Natural killer cell (primary cell): ENCODE measurements around the gene PRR12. TPM values are rescaled to one million over a fixed set of nuclear protein-coding genes. Genes with fewer than 3 reads are reported as not detected.

Source experiments
- ATAC-seq, 3 donors: fragments of 150-1000 bp in 2 of 3; fragments of 200-7000 bp in 1 of 3; cut with Tn5 transposase; 1 replicate in 1 of 3; 2 replicates in 2 of 3; pipeline ENCODE4 v1.10.0; 2021; ENCODE audit warnings: mild to moderate bottlenecking in 2 of 3, moderate library complexity in 2 of 3
- DNase-seq, 2 donors: peaks; one replicate each; pipeline versions ENCODE4 v3.0.0 to v3.0.0-alpha.2; 2013 to 2021; ENCODE audit warnings: mixed read lengths in 1 of 2
- H3K27ac ChIP-seq: one replicate; pipeline ENCODE4 v1.5.1; 2013; ENCODE audit warnings: mild to moderate bottlenecking, low read length
- H3K27me3 ChIP-seq: one replicate; pipeline ENCODE4 v1.6.1; 2013; ENCODE audit warnings: low read length; ENCODE audit not compliant: control insufficient read depth, insufficient read depth
- H3K36me3 ChIP-seq: one replicate; pipeline ENCODE4 v1.6.1; 2013; ENCODE audit warnings: low read length; ENCODE audit not compliant: control insufficient read depth, insufficient read depth
- H3K4me1 ChIP-seq: one replicate; pipeline ENCODE4 v1.6.1; 2013; ENCODE audit warnings: low read length; ENCODE audit not compliant: control insufficient read depth, insufficient read depth
- H3K4me3 ChIP-seq: one replicate; pipeline ENCODE4 v1.5.1; 2013; ENCODE audit warnings: low read length
- H3K9me3 ChIP-seq: one replicate; pipeline ENCODE4 v1.6.1; 2013; ENCODE audit warnings: low read length; ENCODE audit not compliant: control insufficient read depth, insufficient read depth
- H3K27ac Mint-ChIP-seq, 2 donors: one replicate each; pipeline ENCODE4 v1.8.0; 2022; ENCODE audit warnings: mild to moderate bottlenecking in 2 of 2, mixed read lengths in 2 of 2, moderate library complexity in 1 of 2
- H3K27me3 Mint-ChIP-seq, 2 donors: one replicate each; pipeline ENCODE4 v1.8.0; 2022; ENCODE audit warnings: low read depth in 2 of 2, mixed read lengths in 2 of 2
- H3K36me3 Mint-ChIP-seq: one replicate; pipeline ENCODE4 v1.8.0; 2022; ENCODE audit warnings: mixed read lengths
- H3K4me1 Mint-ChIP-seq, 2 donors: one replicate each; pipeline ENCODE4 v1.8.0; 2022; ENCODE audit warnings: mixed read lengths in 2 of 2
- H3K4me3 Mint-ChIP-seq: one replicate; pipeline ENCODE4 v1.8.0; 2022; ENCODE audit warnings: mild to moderate bottlenecking, moderate library complexity, mixed read lengths
- H3K9me3 Mint-ChIP-seq, 2 donors: one replicate each; pipeline ENCODE4 v1.8.0; 2022; ENCODE audit warnings: mixed read lengths in 2 of 2
- WGBS: methylation state at CpG from one replicate; pipeline ENCODE4 v1.1.7; 2013; ENCODE audit warnings: missing lambda C conversion rate; ENCODE audit not compliant: insufficient coverage; 5-methylcytosine and 5-hydroxymethylcytosine counted together
- intact Hi-C: fragments of 100-400 bp; cut with micrococcal nuclease; formaldehyde crosslinking; loops from one replicate; pipeline ENCODE4 v1.14.2; 2022
- total RNA-seq, 4 donors: library from RNA; stranded (reverse); fragments of 120-200 nt in 1 of 4; gene quantifications; one replicate each; pipeline versions ENCODE4 v1.2.3 to v1.2.4, GENCODE V29; 2013 to 2022
- TF ChIP-seq, protein P1 (sequence below): fragments of 200-600 bp; IDR thresholded peaks from one replicate; pipeline ENCODE4 v1.8.0; 2022; ENCODE audit warnings: antibody characterized with exemption

The PRR12 gene
- total RNA-seq, 3 donors from 2014 or later (not counting 1 experiment from before 2014, with no cell fraction given) = 51.1 to 62.1 (median 56.0) TPM

DNA sequence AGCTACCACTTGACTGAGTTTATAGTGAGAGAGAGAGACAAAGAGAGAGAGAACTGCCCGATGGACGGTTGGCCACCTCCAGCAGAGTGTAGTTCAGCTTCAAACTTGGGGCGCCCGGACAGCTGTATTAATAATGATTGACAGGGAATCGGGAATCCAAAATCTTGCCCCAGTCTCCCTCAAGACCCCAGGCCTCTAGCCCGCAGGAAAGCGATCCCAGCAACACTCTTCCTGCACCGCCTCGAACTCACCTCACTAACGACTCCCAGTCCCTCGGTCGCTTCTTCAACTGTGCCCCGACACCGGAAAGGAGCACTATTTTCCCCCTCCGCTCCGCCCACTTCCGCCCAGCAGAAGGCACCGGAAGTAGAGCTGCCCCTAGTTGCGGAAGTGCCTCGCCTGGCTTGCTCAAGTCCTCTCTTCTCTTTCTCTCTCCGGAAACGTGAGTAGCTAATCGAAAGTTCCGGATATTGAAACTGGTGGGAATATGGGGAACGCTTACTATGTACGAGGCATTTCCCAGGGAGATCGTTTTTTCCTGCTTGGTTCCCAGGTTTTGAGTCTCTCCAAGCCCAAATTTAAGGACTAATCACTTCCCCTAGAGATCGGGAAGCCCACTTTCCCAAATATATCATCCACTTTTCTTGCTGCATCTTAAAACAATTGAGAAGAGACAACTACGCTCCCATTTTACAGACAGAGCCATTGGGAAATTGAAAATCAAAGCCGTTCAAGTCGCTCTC is 10.5 kb upstream of the PRR12 start, which contains the start of gene NOSIP:
NOSIP (minus strand) TSS at position 293 of the 743 bp plus-strand sequence. CDS start 19,865 bp downstream, outside the sequence.
- no peaks in the 10 kb centered on the region for H3K27me3 ChIP-seq
- H3K36me3 Mint-ChIP-seq = no peaks in the 10 kb centered on the region
- H3K36me3 ChIP-seq = peaks cover 6% of the 10 kb centered on the region
- no peaks in the 10 kb centered on the region for H3K9me3 ChIP-seq
- TF ChIP-seq, protein P1, sequence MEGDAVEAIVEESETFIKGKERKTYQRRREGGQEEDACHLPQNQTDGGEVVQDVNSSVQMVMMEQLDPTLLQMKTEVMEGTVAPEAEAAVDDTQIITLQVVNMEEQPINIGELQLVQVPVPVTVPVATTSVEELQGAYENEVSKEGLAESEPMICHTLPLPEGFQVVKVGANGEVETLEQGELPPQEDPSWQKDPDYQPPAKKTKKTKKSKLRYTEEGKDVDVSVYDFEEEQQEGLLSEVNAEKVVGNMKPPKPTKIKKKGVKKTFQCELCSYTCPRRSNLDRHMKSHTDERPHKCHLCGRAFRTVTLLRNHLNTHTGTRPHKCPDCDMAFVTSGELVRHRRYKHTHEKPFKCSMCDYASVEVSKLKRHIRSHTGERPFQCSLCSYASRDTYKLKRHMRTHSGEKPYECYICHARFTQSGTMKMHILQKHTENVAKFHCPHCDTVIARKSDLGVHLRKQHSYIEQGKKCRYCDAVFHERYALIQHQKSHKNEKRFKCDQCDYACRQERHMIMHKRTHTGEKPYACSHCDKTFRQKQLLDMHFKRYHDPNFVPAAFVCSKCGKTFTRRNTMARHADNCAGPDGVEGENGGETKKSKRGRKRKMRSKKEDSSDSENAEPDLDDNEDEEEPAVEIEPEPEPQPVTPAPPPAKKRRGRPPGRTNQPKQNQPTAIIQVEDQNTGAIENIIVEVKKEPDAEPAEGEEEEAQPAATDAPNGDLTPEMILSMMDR = no peak
- DNase-seq = peak; percentile 92 to 99
- H3K9me3 Mint-ChIP-seq = no peaks in the 10 kb centered on the region
- intact Hi-C loops = loop anchor here (2.0 kb wide), 1 partner anchor 60 kb away; the partner anchor contains the start of gene RRAS
- peaks cover 14% of the 10 kb centered on the region for H3K4me1 ChIP-seq
- peak within 1 kb of the TSS; percentile 61 for H3K4me3 ChIP-seq
- 3% methylated on average over 26 of the region's 31 CpGs for WGBS
- H3K4me1 Mint-ChIP-seq = peaks cover 21 to 32% of the 10 kb centered on the region in 2 donors
- H3K27ac Mint-ChIP-seq = peak within 1 kb of the TSS; percentile 89 to 92
- H3K4me3 Mint-ChIP-seq = peak within 1 kb of the TSS; percentile 96
- no peaks in the 10 kb centered on the region for H3K27me3 Mint-ChIP-seq
- ATAC-seq = peak; percentile 99 to 100 (median 99)
- H3K27ac ChIP-seq = peak within 1 kb of the TSS; percentile 47

DNA sequence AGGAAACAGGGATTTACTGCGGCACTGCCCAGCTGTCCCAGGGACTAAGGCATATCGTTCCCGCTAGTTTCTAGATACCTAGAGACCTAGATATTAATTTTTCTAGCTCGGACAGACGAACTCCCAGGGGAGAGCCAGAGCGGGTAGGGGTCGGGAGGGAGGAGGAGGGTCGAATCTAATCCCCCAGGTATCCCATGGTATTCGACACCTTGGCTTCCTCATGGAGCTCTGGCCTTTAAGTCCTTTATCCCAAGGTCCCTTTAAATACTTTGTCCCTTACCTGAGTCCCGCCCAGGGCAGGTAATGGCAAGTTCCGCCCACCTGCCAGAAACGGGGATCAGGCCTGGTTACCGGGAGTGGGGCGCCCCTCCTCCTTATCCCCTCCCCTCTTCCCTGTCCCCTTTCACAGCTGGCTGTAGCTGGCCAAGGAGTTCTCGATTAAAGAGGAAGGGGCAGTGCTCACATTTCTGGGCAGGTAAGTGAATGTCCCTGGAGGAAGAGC is 9.9 kb upstream of the PRR12 start, which contains the start of gene PRRG2:
PRRG2 (plus strand) TSS at position 310 of the 502 bp plus-strand sequence. CDS start 1,904 bp downstream, outside the sequence.
- H3K4me1 ChIP-seq = peaks cover 14% of the 10 kb centered on the region
- H3K36me3 Mint-ChIP-seq = no peaks in the 10 kb centered on the region
- ATAC-seq (no peak), DNase-seq (no peak)
- no peaks in the 10 kb centered on the region for H3K9me3 ChIP-seq
- H3K4me3 Mint-ChIP-seq = peak within 1 kb of the TSS; percentile 96
- peak within 1 kb of the TSS; percentile 61 for H3K4me3 ChIP-seq
- no peaks in the 10 kb centered on the region for H3K27me3 Mint-ChIP-seq
- no peaks in the 10 kb centered on the region for H3K27me3 ChIP-seq
- TF ChIP-seq, protein P1 = no peak
- H3K36me3 ChIP-seq = peaks cover 3% of the 10 kb centered on the region
- H3K27ac Mint-ChIP-seq = peak within 1 kb of the TSS; percentile 89 to 92
- H3K9me3 Mint-ChIP-seq = no peaks in the 10 kb centered on the region
- 62% methylated on average over 12 of the region's 15 CpGs for WGBS
- peak within 1 kb of the TSS; percentile 47 for H3K27ac ChIP-seq
- intact Hi-C loops = loop anchor here (2.0 kb wide), 1 partner anchor 60 kb away; the partner anchor contains the start of gene RRAS
- H3K4me1 Mint-ChIP-seq = peaks cover 21 to 32% of the 10 kb centered on the region in 2 donors

DNA sequence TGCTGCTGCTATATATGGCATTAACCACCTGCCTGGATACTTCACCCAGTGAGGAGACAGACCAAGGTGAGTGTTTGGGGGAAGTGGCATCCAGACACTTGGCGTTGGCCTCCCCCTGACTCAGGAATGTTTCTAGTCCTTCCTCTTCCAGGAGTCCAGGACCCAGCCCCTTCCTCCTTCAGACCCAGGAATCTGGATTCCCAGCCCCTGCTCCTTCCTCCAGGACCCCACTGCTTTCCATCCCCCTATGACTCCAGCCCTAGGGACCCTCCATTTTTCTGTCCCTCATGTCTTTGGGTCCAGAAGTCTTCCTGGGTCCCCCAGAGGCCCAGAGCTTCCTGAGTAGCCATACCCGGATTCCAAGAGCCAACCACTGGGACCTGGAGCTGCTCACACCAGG is 7.7 kb upstream of the PRR12 start:
- H3K4me1 Mint-ChIP-seq = peaks cover 21 to 23% of the 10 kb centered on the region in 2 donors
- intact Hi-C loops = no loop called here
- WGBS = 79% methylated on average over 2 of the region's 2 CpGs

More for the DNA sequence above, 7.7 kb upstream of the PRR12 start:
- DNase-seq (no peak), ATAC-seq (no peak)
- no peaks in the 10 kb centered on the region for H3K27me3 ChIP-seq
- H3K4me3 ChIP-seq = no peak overlapping the region
- Mint-ChIP-seq H3K4me3 (no peak overlapping the region), H3K9me3 (no peaks in the 10 kb centered on the region), H3K27ac (no peak overlapping the region), H3K27me3 (no peaks in the 10 kb centered on the region), H3K36me3 (no peaks in the 10 kb centered on the region)
- no peaks in the 10 kb centered on the region for H3K36me3 ChIP-seq
- peaks cover 14% of the 10 kb centered on the region for H3K4me1 ChIP-seq
- no peaks in the 10 kb centered on the region for H3K9me3 ChIP-seq
- H3K27ac ChIP-seq = no peak overlapping the region
- TF ChIP-seq, protein P1 = no peak
